ENCODE data around the gene CCSER2.

The CCSER2 gene

GRCh38 chr10:84356928-84357327 is 28.5 kb downstream of the CCSER2 start:
- ChIA-PET CTCF (interaction anchor here (0.6 kb wide), 1 partner anchor 16 kb away, joined by 3 read pairs; no protein-coding TSS in a partner anchor), POLR2A (no interaction called here)
- no peak for DNase-seq (ENCODE audit: extremely low spot score)
- TF ChIP-seq CTBP1 (IDR thresholded peaks at IDR 0.05; ENCODE audit: borderline replicate concordance) (no peak), PKNOX1 (IDR thresholded peaks at IDR 0.05) (no peak), ELF4 (IDR thresholded peaks at IDR 0.05) (no peak), FOXA1 (IDR thresholded peaks at IDR 0.05) (no peak), FOXM1 (IDR thresholded peaks at IDR 0.05; ENCODE audit: borderline replicate concordance) (no peak), BHLHE40 (IDR thresholded peaks at IDR 0.05; ENCODE audit: borderline replicate concordance) (no peak), HDGF (IDR thresholded peaks at IDR 0.05; ENCODE audit: borderline replicate concordance) (no peak), NFRKB (IDR thresholded peaks at IDR 0.05) (no peak)

GRCh38 chr10:84358743-84359142 is 30.4 kb downstream of the CCSER2 start:
- TF ChIP-seq PKNOX1 (IDR thresholded peaks at IDR 0.05) (no peak), BHLHE40 (IDR thresholded peaks at IDR 0.05; ENCODE audit: borderline replicate concordance) (no peak), FOXM1 (IDR thresholded peaks at IDR 0.05; ENCODE audit: borderline replicate concordance) (no peak), SUZ12 (IDR thresholded peaks at IDR 0.05) (no peak), L3MBTL2 (conservative IDR thresholded peaks at IDR 0.05) (no peak), NFRKB (IDR thresholded peaks at IDR 0.05) (no peak), TARDBP (IDR thresholded peaks at IDR 0.05) (no peak), FOXA1 (IDR thresholded peaks at IDR 0.05) (no peak), SP1 (IDR thresholded peaks at IDR 0.05) (no peak), ZNF384 (IDR thresholded peaks at IDR 0.05) (no peak), FOXK2 (IDR thresholded peaks at IDR 0.05) (no peak), ARNT (IDR thresholded peaks at IDR 0.05) (no peak), CTBP1 (IDR thresholded peaks at IDR 0.05; ENCODE audit: borderline replicate concordance) (no peak)
- CTCF ChIA-PET: no interaction called here
- no peak for DNase-seq (ENCODE audit: extremely low spot score)
- POLR2A ChIA-PET: no interaction called here

GRCh38 chr10:84360637-84361365 is 32.4 kb downstream of the CCSER2 start:
- ChIA-PET POLR2A (no interaction called here), CTCF (interaction anchor here (2.4 kb wide), 1 partner anchor 8 kb away, joined by 7 read pairs; no protein-coding TSS in a partner anchor)
- TF ChIP-seq HDGF (IDR thresholded peaks at IDR 0.05; ENCODE audit: borderline replicate concordance) (no peak), ZNF384 (IDR thresholded peaks at IDR 0.05) (no peak), CTBP1 (IDR thresholded peaks at IDR 0.05; ENCODE audit: borderline replicate concordance) (no peak), TARDBP (IDR thresholded peaks at IDR 0.05) (no peak), ELF4 (IDR thresholded peaks at IDR 0.05) (no peak), L3MBTL2 (conservative IDR thresholded peaks at IDR 0.05) (no peak), SUZ12 (IDR thresholded peaks at IDR 0.05) (no peak)
- DNase-seq (ENCODE audit: extremely low spot score): no peak

GRCh38 chr10:84365335-84365881 is 37.0 kb downstream of the CCSER2 start:
- no peak for TF ChIP-seq ELF4 (IDR thresholded peaks at IDR 0.05)
- no peak for TF ChIP-seq NFRKB (IDR thresholded peaks at IDR 0.05)
- no peak for TF ChIP-seq FOXM1 (IDR thresholded peaks at IDR 0.05; ENCODE audit: borderline replicate concordance)
- TF ChIP-seq PKNOX1 (IDR thresholded peaks at IDR 0.05): no peak
- TF ChIP-seq ZNF384 (IDR thresholded peaks at IDR 0.05): no peak
- no peak for TF ChIP-seq SP1 (IDR thresholded peaks at IDR 0.05)
- TF ChIP-seq ARNT (IDR thresholded peaks at IDR 0.05): no peak
- no peak for TF ChIP-seq BHLHE40 (IDR thresholded peaks at IDR 0.05; ENCODE audit: borderline replicate concordance)
- no peak for TF ChIP-seq TARDBP (IDR thresholded peaks at IDR 0.05)
- no peak for TF ChIP-seq FOXA1 (IDR thresholded peaks at IDR 0.05)
- no peak for TF ChIP-seq LEF1 (IDR thresholded peaks at IDR 0.05; ENCODE audit: borderline replicate concordance)
- ChIA-PET POLR2A (interaction anchor here (0.7 kb wide), 1 partner anchor 347 kb away, joined by 3 read pairs; no protein-coding TSS in a partner anchor), CTCF (interaction anchor here (0.7 to 1.1 kb wide), 4 partner anchors 9 to 172 kb away, joined by 3 to 6 read pairs (median 4); no protein-coding TSS in a partner anchor)
- no peak for DNase-seq (ENCODE audit: extremely low spot score)

- POLR2A ChIA-PET: no interaction called here
- CTCF ChIA-PET: interaction anchor here (0.9 to 1.1 kb wide), 3 partner anchors 10 to 171 kb away, joined by 3 to 6 read pairs (median 3); no protein-coding TSS in a partner anchor
Observed at GRCh38 chr10:84366041-84366440, 37.7 kb downstream of the CCSER2 start.

GRCh38 chr10:84367256-84367655 is 38.9 kb downstream of the CCSER2 start:
- DNase-seq (ENCODE audit: extremely low spot score): no peak
- ChIA-PET POLR2A (no interaction called here), CTCF (no interaction called here)
- TF ChIP-seq FOXM1 (IDR thresholded peaks at IDR 0.05; ENCODE audit: borderline replicate concordance) (no peak), HDGF (IDR thresholded peaks at IDR 0.05; ENCODE audit: borderline replicate concordance) (no peak), TARDBP (IDR thresholded peaks at IDR 0.05) (no peak), BHLHE40 (IDR thresholded peaks at IDR 0.05; ENCODE audit: borderline replicate concordance) (no peak), SUZ12 (IDR thresholded peaks at IDR 0.05) (no peak), L3MBTL2 (conservative IDR thresholded peaks at IDR 0.05) (no peak), SP1 (IDR thresholded peaks at IDR 0.05) (no peak), ELF4 (IDR thresholded peaks at IDR 0.05) (no peak), NFRKB (IDR thresholded peaks at IDR 0.05) (no peak), FOXK2 (IDR thresholded peaks at IDR 0.05) (no peak), LEF1 (IDR thresholded peaks at IDR 0.05; ENCODE audit: borderline replicate concordance) (no peak), PKNOX1 (IDR thresholded peaks at IDR 0.05) (no peak), FOXA1 (IDR thresholded peaks at IDR 0.05) (no peak), ARNT (IDR thresholded peaks at IDR 0.05) (no peak), ZNF384 (IDR thresholded peaks at IDR 0.05) (no peak), CTBP1 (IDR thresholded peaks at IDR 0.05; ENCODE audit: borderline replicate concordance) (no peak)

More at GRCh38 chr10:84366041-84366440, 37.7 kb downstream of the CCSER2 start:
- TF ChIP-seq FOXK2 (IDR thresholded peaks at IDR 0.05) (no peak), LEF1 (IDR thresholded peaks at IDR 0.05; ENCODE audit: borderline replicate concordance) (no peak), HDGF (IDR thresholded peaks at IDR 0.05; ENCODE audit: borderline replicate concordance) (no peak), TARDBP (IDR thresholded peaks at IDR 0.05) (no peak)
- no peak for DNase-seq (ENCODE audit: extremely low spot score)
